Fibroblast of lung (primary cell): ENCODE results near the gene NRP1. TPM values are rescaled to one million over a fixed set of nuclear protein-coding genes. Genes with fewer than 3 reads are reported as not detected.

Source experiments
- DNase-seq, 2 donors: peaks; one replicate each; pipeline versions ENCODE4 v3.0.0 to v3.0.0-alpha.2; 2010; ENCODE audit warnings: low read depth in 2 of 2
- H2AFZ ChIP-seq: 2 replicates; pipeline ENCODE4 v1.5.1; 2012; ENCODE audit warnings: low read length, control low read depth, inconsistent platforms
- H3K27ac ChIP-seq: 2 replicates; pipeline ENCODE4 v1.5.1; 2011; ENCODE audit warnings: low read length, control low read depth; ENCODE audit not compliant: insufficient read depth
- H3K27me3 ChIP-seq: 2 replicates; pipeline ENCODE4 v1.5.1; 2011; ENCODE audit warnings: mild to moderate bottlenecking, low read length; ENCODE audit not compliant: control insufficient read depth, insufficient read depth
- H3K36me3 ChIP-seq: 2 replicates; pipeline ENCODE4 v1.5.1; 2011; ENCODE audit warnings: low read length; ENCODE audit not compliant: control insufficient read depth, insufficient read depth
- H3K4me1 ChIP-seq: 2 replicates; pipeline ENCODE4 v1.5.1; 2011; ENCODE audit warnings: low read length; ENCODE audit not compliant: control insufficient read depth, insufficient read depth; ENCODE audit errors: extremely low read depth
- H3K4me2 ChIP-seq: 2 replicates; pipeline ENCODE4 v1.5.1; 2011; ENCODE audit warnings: low read length, control low read depth; ENCODE audit not compliant: insufficient read depth; ENCODE audit errors: extremely low read depth
- H3K4me3 ChIP-seq, 4 experiments: fragments of 200-600 bp in 1 of 4; sonication (generic) in 1 of 4; replicated peaks in 1 of 4; 2 replicates each; pipeline ENCODE4 v1.5.1; 2011 to 2016; ENCODE audit warnings: low read length in 4 of 4, low read depth in 3 of 4, mild to moderate bottlenecking in 3 of 4, control low read depth in 2 of 4, inconsistent platforms in 1 of 4, mixed read lengths in 1 of 4; ENCODE audit not compliant: insufficient read depth in 1 of 4; ENCODE audit errors: control extremely low read depth in 1 of 4
- H3K79me2 ChIP-seq: 2 replicates; pipeline ENCODE4 v1.5.1; 2012; ENCODE audit warnings: mild to moderate bottlenecking, low read length, inconsistent platforms; ENCODE audit not compliant: control insufficient read depth, insufficient read depth
- H3K9ac ChIP-seq: 2 replicates; pipeline ENCODE4 v1.5.1; 2011; ENCODE audit warnings: mild to moderate bottlenecking, low read length, control low read depth; ENCODE audit not compliant: insufficient read depth
- H3K9me3 ChIP-seq: 2 replicates; pipeline ENCODE4 v1.5.1; 2012; ENCODE audit warnings: low read depth, low read length; ENCODE audit not compliant: control insufficient read depth, insufficient read depth
- H4K20me1 ChIP-seq: 2 replicates; pipeline ENCODE4 v1.5.1; 2011; ENCODE audit warnings: low read length; ENCODE audit not compliant: control insufficient read depth, insufficient read depth; ENCODE audit errors: extremely low read depth
- EZH2 ChIP-seq: IDR thresholded peaks from 2 replicates; pipeline ENCODE4 v1.5.1; 2012; ENCODE audit warnings: low read length, control low read depth, mild to moderate bottlenecking; ENCODE audit errors: missing control alignments
- polyA plus RNA-seq, 2 donors: library from polyadenylated mRNA; depleted of rRNA in 1 of 2; stranded (reverse) in 1 of 2; unstranded in 1 of 2; fragments of >200 nt; gene quantifications; 2 replicates each; pipeline ENCODE4 v1.2.1, GENCODE V29; 2011 to 2012; ENCODE audit warnings: missing spikeins in 1 of 2
- total RNA-seq: library from RNA; depleted of rRNA; stranded (reverse); fragments of >200 nt; gene quantifications from 2 replicates; pipeline ENCODE4 v1.2.1, GENCODE V29; 2014
- TF ChIP-seq, protein P1 (sequence below), 2 donors: IDR thresholded peaks in 1 of 2; conservative IDR thresholded peaks in 1 of 2; 1 replicate in 1 of 2; 2 replicates in 1 of 2; pipeline ENCODE4 v1.5.1; 2011 to 2012; ENCODE audit warnings: low read length in 2 of 2, control low read depth in 1 of 2, inconsistent platforms in 1 of 2, low read depth in 1 of 2, mild to moderate bottlenecking in 1 of 2

Gene NRP1
- total and polyA plus RNA-seq, 2 donors (not counting 1 experiment from before 2014, with no cell fraction given): 187 to 373 TPM

DNA sequence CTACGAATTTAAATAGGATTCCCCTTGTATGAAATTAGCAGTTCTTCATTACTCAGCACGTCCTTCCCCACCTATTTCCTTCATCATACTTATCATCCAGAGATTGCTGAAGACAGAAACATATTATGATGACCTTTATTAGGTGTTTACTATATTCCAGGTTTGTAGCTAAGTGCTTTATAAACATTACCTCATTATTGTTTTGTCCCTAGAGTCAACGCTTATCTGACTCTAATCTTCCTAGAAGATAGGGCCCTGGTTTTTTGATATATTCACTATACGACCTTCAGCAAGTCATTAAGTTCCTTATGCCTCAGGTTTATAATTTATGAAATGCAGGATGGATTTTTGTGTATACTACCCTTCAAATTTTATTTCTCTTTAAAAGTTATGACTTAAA lies 36.8 kb upstream of the NRP1 start:
- Histone ChIP-seq H3K4me2 (no peak overlapping the region), H3K9me3 (no peaks in the 10 kb centered on the region), H3K27me3 (no peaks in the 10 kb centered on the region), H2AFZ (no peak overlapping the region), H3K27ac (no peak overlapping the region), H4K20me1 (no peaks in the 10 kb centered on the region), H3K4me1 (no peaks in the 10 kb centered on the region), H3K4me3 (no peak overlapping the region), H3K79me2 (no peaks in the 10 kb centered on the region), H3K36me3 (no peaks in the 10 kb centered on the region), H3K9ac (no peak overlapping the region)
- TF ChIP-seq, protein P1, sequence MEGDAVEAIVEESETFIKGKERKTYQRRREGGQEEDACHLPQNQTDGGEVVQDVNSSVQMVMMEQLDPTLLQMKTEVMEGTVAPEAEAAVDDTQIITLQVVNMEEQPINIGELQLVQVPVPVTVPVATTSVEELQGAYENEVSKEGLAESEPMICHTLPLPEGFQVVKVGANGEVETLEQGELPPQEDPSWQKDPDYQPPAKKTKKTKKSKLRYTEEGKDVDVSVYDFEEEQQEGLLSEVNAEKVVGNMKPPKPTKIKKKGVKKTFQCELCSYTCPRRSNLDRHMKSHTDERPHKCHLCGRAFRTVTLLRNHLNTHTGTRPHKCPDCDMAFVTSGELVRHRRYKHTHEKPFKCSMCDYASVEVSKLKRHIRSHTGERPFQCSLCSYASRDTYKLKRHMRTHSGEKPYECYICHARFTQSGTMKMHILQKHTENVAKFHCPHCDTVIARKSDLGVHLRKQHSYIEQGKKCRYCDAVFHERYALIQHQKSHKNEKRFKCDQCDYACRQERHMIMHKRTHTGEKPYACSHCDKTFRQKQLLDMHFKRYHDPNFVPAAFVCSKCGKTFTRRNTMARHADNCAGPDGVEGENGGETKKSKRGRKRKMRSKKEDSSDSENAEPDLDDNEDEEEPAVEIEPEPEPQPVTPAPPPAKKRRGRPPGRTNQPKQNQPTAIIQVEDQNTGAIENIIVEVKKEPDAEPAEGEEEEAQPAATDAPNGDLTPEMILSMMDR (conservative IDR thresholded peaks at IDR 0.05 in 1 of 2, IDR thresholded peaks at IDR 0.05 in 1 of 2; ENCODE audit: low read depth in 1 of 2, low read length in 2 of 2): no peak
- TF ChIP-seq EZH2: no peak
- no peak for DNase-seq

DNA sequence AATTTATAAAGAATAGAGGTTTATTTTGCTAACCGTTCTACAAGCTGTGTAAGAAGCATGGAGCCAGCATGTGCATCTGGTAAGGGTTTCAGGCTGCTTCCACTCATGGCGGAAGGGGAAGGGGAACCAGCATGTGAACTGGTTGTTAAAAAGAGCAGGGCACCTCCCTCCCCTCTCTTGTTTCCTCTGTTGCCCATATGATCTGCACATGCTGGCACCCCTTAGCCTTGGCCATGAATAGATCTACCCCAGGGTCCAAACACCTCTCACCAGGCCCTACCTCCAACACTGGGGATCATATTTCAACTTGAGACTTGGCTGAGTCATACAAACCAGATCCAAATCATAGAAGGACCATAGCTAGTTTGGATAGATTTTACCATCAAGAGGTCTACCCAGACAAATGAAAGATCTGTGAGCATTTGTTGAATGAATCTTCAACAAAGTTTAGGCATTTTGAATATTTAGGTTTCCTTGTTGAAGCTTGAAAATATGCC lies 36.0 kb upstream of the NRP1 start:
- TF ChIP-seq, protein P1 (conservative IDR thresholded peaks at IDR 0.05 in 1 of 2, IDR thresholded peaks at IDR 0.05 in 1 of 2; ENCODE audit: low read depth in 1 of 2, low read length in 2 of 2): no peak
- no peak for TF ChIP-seq EZH2
- peak in 1 of 2 donors; percentile 36 for DNase-seq
- Histone ChIP-seq H3K36me3 (no peaks in the 10 kb centered on the region), H3K4me1 (no peaks in the 10 kb centered on the region), H4K20me1 (no peaks in the 10 kb centered on the region), H2AFZ (no peak overlapping the region), H3K4me2 (no peak overlapping the region), H3K4me3 (no peak overlapping the region), H3K9me3 (no peaks in the 10 kb centered on the region), H3K27ac (no peak overlapping the region), H3K79me2 (no peaks in the 10 kb centered on the region), H3K27me3 (no peaks in the 10 kb centered on the region), H3K9ac (no peak overlapping the region)

DNA sequence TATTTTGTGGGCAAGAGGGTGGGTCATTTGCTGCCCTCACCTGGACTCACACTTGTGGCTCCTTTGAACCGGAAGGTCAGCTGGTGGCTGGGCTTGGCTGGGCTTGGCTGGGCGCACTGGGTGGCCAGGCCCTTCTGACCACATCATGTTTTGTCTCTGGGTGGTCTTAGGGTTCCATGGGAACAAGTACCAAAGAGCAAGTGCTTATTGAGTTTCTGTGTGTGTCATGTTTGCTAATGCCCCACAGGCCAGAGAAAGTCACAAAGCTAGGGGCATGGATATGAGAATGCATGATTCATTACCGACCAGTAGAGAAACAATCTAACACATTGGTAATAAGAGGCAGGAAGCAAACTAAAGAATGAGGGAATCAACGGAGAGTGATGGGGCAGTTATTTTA lies 33.6 kb upstream of the NRP1 start:
- Histone ChIP-seq H3K27me3 (no peaks in the 10 kb centered on the region), H3K9me3 (no peaks in the 10 kb centered on the region), H3K4me3 (no peak overlapping the region), H3K36me3 (no peaks in the 10 kb centered on the region), H3K4me1 (peaks cover 7% of the 10 kb centered on the region), H3K9ac (no peak overlapping the region), H2AFZ (no peak overlapping the region), H4K20me1 (no peaks in the 10 kb centered on the region), H3K79me2 (no peaks in the 10 kb centered on the region), H3K4me2 (no peak overlapping the region), H3K27ac (no peak overlapping the region)
- TF ChIP-seq, protein P1 (conservative IDR thresholded peaks at IDR 0.05 in 1 of 2, IDR thresholded peaks at IDR 0.05 in 1 of 2; ENCODE audit: low read depth in 1 of 2, low read length in 2 of 2): no peak
- TF ChIP-seq EZH2: no peak
- DNase-seq: no peak
